Measurements from ENCODE around the gene CEP57.

- TF ChIP-seq CTCF (conservative IDR thresholded peaks at IDR 0.05) (no peak), ZFX (IDR thresholded peaks at IDR 0.05) (no peak)
Measured at GRCh38 chr11:95833378-95833777, 43.1 kb downstream of the CEP57 start.
